Measurements from ENCODE around the gene LRMDA.

GRCh38 chr10:76398043-76398710, 966.8 kb downstream of the LRMDA start:
- TF ChIP-seq CTCF (tag by site-specific recombination; IDR thresholded peaks at IDR 0.05) (no peak), GLI4 (tag by site-specific recombination; IDR thresholded peaks at IDR 0.05) (no peak), YY1 (tag by site-specific recombination; IDR thresholded peaks at IDR 0.05) (no peak), KLF9 (tag by site-specific recombination; IDR thresholded peaks at IDR 0.05; ENCODE audit: low read depth) (no peak), KLF16 (tag by site-specific recombination; IDR thresholded peaks at IDR 0.05) (no peak), ZBTB20 (tag by site-specific recombination; IDR thresholded peaks at IDR 0.05) (no peak), ZNF266 (tag by site-specific recombination; IDR thresholded peaks at IDR 0.05; ENCODE audit: low read depth) (no peak), ZNF324 (tag by site-specific recombination; IDR thresholded peaks at IDR 0.05) (no peak), ZNF501 (tag by site-specific recombination; IDR thresholded peaks at IDR 0.05) (no peak), ZNF10 (tag by site-specific recombination; IDR thresholded peaks at IDR 0.05) (no peak), ZNF660 (tag by site-specific recombination; IDR thresholded peaks at IDR 0.05) (no peak), ZNF548 (tag by site-specific recombination; IDR thresholded peaks at IDR 0.05) (no peak)
